ENCODE results near the gene LURAP1L. TPM values are rescaled to one million over a fixed set of nuclear protein-coding genes. Genes with fewer than 3 reads are reported as not detected.

Gene LURAP1L
- total RNA-seq, 1 donor from 2014 or later = 25.6 TPM

DNA sequence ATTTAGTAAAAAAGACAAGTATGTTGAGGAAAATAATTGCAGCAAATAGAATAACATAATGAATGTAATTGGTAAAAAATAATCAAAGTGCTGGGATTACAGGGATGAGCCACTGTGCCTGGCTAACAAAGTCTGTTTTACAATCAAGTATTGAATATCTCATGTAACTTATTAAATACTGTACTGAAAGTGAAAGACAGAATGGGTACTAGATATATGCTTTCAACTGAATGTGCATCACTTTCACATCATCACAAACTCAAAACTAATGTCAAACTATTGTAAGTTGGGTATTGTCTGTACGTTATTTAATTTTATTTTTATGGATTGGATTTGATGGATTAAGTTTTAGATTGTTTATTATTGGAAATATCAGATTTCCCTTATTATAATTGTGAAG is 58.9 kb downstream of the LURAP1L start:
- no peak for DNase-seq
- peaks cover 11% of the 10 kb centered on the region for H3K36me3 Mint-ChIP-seq (ENCODE audit: unreplicated experiment)
- no peak overlapping the region for H3K27ac Mint-ChIP-seq (ENCODE audit: unreplicated experiment)
- TF ChIP-seq, protein P1, sequence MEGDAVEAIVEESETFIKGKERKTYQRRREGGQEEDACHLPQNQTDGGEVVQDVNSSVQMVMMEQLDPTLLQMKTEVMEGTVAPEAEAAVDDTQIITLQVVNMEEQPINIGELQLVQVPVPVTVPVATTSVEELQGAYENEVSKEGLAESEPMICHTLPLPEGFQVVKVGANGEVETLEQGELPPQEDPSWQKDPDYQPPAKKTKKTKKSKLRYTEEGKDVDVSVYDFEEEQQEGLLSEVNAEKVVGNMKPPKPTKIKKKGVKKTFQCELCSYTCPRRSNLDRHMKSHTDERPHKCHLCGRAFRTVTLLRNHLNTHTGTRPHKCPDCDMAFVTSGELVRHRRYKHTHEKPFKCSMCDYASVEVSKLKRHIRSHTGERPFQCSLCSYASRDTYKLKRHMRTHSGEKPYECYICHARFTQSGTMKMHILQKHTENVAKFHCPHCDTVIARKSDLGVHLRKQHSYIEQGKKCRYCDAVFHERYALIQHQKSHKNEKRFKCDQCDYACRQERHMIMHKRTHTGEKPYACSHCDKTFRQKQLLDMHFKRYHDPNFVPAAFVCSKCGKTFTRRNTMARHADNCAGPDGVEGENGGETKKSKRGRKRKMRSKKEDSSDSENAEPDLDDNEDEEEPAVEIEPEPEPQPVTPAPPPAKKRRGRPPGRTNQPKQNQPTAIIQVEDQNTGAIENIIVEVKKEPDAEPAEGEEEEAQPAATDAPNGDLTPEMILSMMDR (IDR thresholded peaks at IDR 0.05; ENCODE audit: partially characterized antibody, unreplicated experiment) = no peak
- no peak overlapping the region for H3K4me3 Mint-ChIP-seq (ENCODE audit: unreplicated experiment)
- no peaks in the 10 kb centered on the region for H3K27me3 Mint-ChIP-seq (ENCODE audit: unreplicated experiment)
- H3K9me3 Mint-ChIP-seq (ENCODE audit: unreplicated experiment) = peaks cover 2% of the 10 kb centered on the region
- no peaks in the 10 kb centered on the region for H3K4me1 Mint-ChIP-seq (ENCODE audit: low read depth, unreplicated experiment)

DNA sequence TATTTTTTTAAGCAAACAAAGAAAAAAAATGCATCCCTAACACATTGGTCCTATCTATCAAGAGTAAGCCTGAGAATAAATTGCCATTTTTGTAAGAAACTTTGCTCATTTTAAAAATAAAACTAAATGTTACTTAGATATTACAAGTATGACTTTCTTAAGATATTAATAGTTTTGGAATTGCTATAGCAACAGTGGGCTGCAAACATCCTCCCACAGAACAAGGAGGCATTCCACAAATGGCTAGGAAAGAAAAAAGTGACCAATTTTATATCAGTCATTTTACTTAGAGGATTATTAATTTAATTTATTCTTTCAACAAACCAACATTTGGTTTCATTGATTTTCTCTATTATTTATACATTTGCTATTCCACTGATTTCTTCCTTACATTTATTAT is 63.7 kb downstream of the LURAP1L start:
- Mint-ChIP-seq H3K9me3 (ENCODE audit: unreplicated experiment) (no peaks in the 10 kb centered on the region), H3K27me3 (ENCODE audit: unreplicated experiment) (no peaks in the 10 kb centered on the region), H3K36me3 (ENCODE audit: unreplicated experiment) (peaks cover 11% of the 10 kb centered on the region), H3K4me1 (ENCODE audit: low read depth, unreplicated experiment) (no peaks in the 10 kb centered on the region), H3K4me3 (ENCODE audit: unreplicated experiment) (no peak overlapping the region), H3K27ac (ENCODE audit: unreplicated experiment) (no peak overlapping the region)
- TF ChIP-seq, protein P1 (IDR thresholded peaks at IDR 0.05; ENCODE audit: partially characterized antibody, unreplicated experiment) = no peak
- no peak for DNase-seq

DNA sequence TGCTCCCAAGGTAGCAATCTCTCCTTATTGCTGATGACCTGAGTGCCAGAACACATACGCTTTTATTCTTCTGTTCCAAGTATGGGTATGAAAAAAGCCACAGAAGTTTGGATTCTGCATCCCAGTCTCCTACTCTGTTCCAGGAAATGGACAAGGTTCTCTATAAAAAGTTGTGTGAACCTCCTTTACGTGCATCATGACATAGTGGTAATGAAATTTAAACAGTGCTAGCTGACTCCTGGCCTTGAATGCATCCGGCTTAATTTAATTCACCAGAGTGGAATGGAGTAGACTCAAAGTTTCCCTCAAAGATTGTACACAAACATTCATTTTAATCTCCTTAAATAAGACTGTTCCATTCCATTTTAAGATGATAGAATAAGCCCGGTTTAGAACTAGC is 68.9 kb downstream of the LURAP1L start:
- no peaks in the 10 kb centered on the region for H3K9me3 Mint-ChIP-seq (ENCODE audit: unreplicated experiment)
- H3K27ac Mint-ChIP-seq (ENCODE audit: unreplicated experiment) = no peak overlapping the region
- no peaks in the 10 kb centered on the region for H3K4me1 Mint-ChIP-seq (ENCODE audit: low read depth, unreplicated experiment)
- no peak for DNase-seq
- no peak overlapping the region for H3K4me3 Mint-ChIP-seq (ENCODE audit: unreplicated experiment)
- H3K27me3 Mint-ChIP-seq (ENCODE audit: unreplicated experiment) = no peaks in the 10 kb centered on the region
- no peaks in the 10 kb centered on the region for H3K36me3 Mint-ChIP-seq (ENCODE audit: unreplicated experiment)
- TF ChIP-seq, protein P1 (IDR thresholded peaks at IDR 0.05; ENCODE audit: partially characterized antibody, unreplicated experiment) = no peak

DNA sequence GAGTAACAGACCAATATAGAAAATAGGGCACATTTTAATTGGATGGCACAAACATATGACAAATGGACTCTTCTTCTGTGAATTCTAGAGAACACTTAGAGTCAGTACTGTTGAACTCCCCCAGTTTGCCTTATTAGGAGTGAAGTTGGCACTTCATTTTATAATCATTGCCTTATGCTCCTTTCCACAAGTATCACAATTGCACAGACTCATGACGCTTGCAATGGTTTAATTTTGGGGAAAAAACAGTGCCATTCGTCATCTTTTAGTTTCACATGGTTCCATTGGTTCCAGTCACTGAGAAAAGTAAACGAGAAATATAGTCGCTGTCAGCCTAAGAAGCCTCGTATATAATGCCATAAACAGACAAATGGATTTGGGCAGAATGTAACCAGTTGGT is 71.2 kb downstream of the LURAP1L start:
- H3K27me3 Mint-ChIP-seq (ENCODE audit: unreplicated experiment) = no peaks in the 10 kb centered on the region
- H3K27ac Mint-ChIP-seq (ENCODE audit: unreplicated experiment) = no peak overlapping the region
- TF ChIP-seq, protein P1 (IDR thresholded peaks at IDR 0.05; ENCODE audit: partially characterized antibody, unreplicated experiment) = no peak
- no peaks in the 10 kb centered on the region for H3K9me3 Mint-ChIP-seq (ENCODE audit: unreplicated experiment)
- no peak for DNase-seq
- no peak overlapping the region for H3K4me3 Mint-ChIP-seq (ENCODE audit: unreplicated experiment)
- H3K36me3 Mint-ChIP-seq (ENCODE audit: unreplicated experiment) = no peaks in the 10 kb centered on the region
- no peaks in the 10 kb centered on the region for H3K4me1 Mint-ChIP-seq (ENCODE audit: low read depth, unreplicated experiment)

DNA sequence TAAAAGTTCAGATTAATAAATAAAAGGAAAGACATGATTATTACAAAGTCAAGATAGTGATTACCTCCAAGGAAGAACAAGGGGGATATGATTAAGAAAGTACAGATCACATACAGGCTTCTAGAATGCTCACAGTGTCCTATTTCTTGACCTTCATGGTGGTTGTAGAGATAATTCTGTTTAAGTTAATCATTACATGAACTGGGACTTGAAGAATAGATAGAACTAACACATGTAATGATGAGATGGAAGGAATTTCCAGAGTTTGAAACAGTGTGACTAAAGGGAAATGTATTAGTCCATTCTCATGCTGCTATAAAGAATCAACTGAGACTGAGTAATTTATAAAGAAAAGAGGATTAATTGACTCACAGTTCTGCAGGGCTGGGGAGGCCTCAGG is 72.7 kb downstream of the LURAP1L start:
- Mint-ChIP-seq H3K27me3 (ENCODE audit: unreplicated experiment) (no peaks in the 10 kb centered on the region), H3K9me3 (ENCODE audit: unreplicated experiment) (no peaks in the 10 kb centered on the region), H3K4me1 (ENCODE audit: low read depth, unreplicated experiment) (no peaks in the 10 kb centered on the region), H3K27ac (ENCODE audit: unreplicated experiment) (no peak overlapping the region), H3K36me3 (ENCODE audit: unreplicated experiment) (no peaks in the 10 kb centered on the region), H3K4me3 (ENCODE audit: unreplicated experiment) (no peak overlapping the region)
- DNase-seq = no peak
- TF ChIP-seq, protein P1 (IDR thresholded peaks at IDR 0.05; ENCODE audit: partially characterized antibody, unreplicated experiment) = no peak

All from glutamatergic neuron (in vitro differentiated cells).